GM23248 (cell line): ENCODE results near the gene TBC1D21. TPM values are rescaled to one million over a fixed set of nuclear protein-coding genes. Genes with fewer than 3 reads are reported as not detected.

Experiments
- DNase-seq: peaks from one replicate; pipeline ENCODE4 v3.0.0-alpha.2; 2015
- H2AFZ ChIP-seq: fragments of 200-600 bp; sonication (generic); 2 replicates; pipeline ENCODE4 v1.6.1; 2016; ENCODE audit warnings: antibody characterized with exemption
- H3F3A ChIP-seq: fragments of 200-600 bp; sonication (generic); 2 replicates; pipeline ENCODE4 v1.6.1; 2016; ENCODE audit warnings: mild to moderate bottlenecking, antibody characterized with exemption, mixed run types; ENCODE audit not compliant: insufficient read depth
- H3K27ac ChIP-seq: fragments of 200-600 bp; sonication (generic); 2 replicates; pipeline ENCODE4 v1.5.1; 2016; ENCODE audit warnings: mild to moderate bottlenecking
- H3K27me3 ChIP-seq: fragments of 200-600 bp; sonication (generic); replicated peaks from 2 replicates; pipeline ENCODE4 v1.6.1; 2016; ENCODE audit warnings: mild to moderate bottlenecking; ENCODE audit not compliant: insufficient read depth
- H3K36me3 ChIP-seq: fragments of 200-600 bp; sonication (generic); 2 replicates; pipeline ENCODE4 v1.6.1; 2016; ENCODE audit warnings: low read depth, mild to moderate bottlenecking
- H3K4me1 ChIP-seq: fragments of 200-600 bp; sonication (generic); 2 replicates; pipeline ENCODE4 v1.6.1; 2016; ENCODE audit warnings: mild to moderate bottlenecking; ENCODE audit not compliant: insufficient read depth
- H3K4me2 ChIP-seq: fragments of 200-600 bp; sonication (generic); one replicate; pipeline ENCODE4 v1.6.1; 2016; ENCODE audit warnings: mild to moderate bottlenecking; ENCODE audit not compliant: unreplicated experiment
- H3K4me3 ChIP-seq: fragments of 200-600 bp; sonication (generic); 2 replicates; pipeline ENCODE4 v1.5.1; 2016; ENCODE audit warnings: mild to moderate bottlenecking
- H3K79me2 ChIP-seq: fragments of 200-600 bp; sonication (generic); 2 replicates; pipeline ENCODE4 v1.6.1; 2016; ENCODE audit warnings: mild to moderate bottlenecking; ENCODE audit not compliant: insufficient read depth
- H3K9ac ChIP-seq: fragments of 200-600 bp; sonication (generic); 2 replicates; pipeline ENCODE4 v1.6.1; 2016; ENCODE audit warnings: mild to moderate bottlenecking
- H3K9me2 ChIP-seq: fragments of 200-600 bp; sonication (generic); 2 replicates; pipeline ENCODE4 v1.6.1; 2016; ENCODE audit warnings: mixed run types, mild to moderate bottlenecking, moderate library complexity; ENCODE audit not compliant: insufficient read depth
- H3K9me3 ChIP-seq: fragments of 200-600 bp; sonication (generic); one replicate; pipeline ENCODE4 v1.6.1; 2017; ENCODE audit warnings: low read depth
- H4K20me1 ChIP-seq: fragments of 200-600 bp; sonication (generic); 2 replicates; pipeline ENCODE4 v1.6.0; 2016; ENCODE audit not compliant: insufficient read depth
- EZH2 ChIP-seq: fragments of 200-600 bp; sonication (generic); IDR thresholded peaks from 2 replicates; pipeline ENCODE4 v1.6.1; 2018; ENCODE audit warnings: antibody characterized with exemption, mild to moderate bottlenecking; ENCODE audit not compliant: insufficient read depth, poor library complexity, severe bottlenecking
- EZH2phosphoT487 ChIP-seq: fragments of 200-600 bp; sonication (generic); IDR thresholded peaks from 2 replicates; pipeline ENCODE4 v1.6.1; 2018; ENCODE audit warnings: antibody characterized with exemption, moderate library complexity, mild to moderate bottlenecking, low read depth; ENCODE audit not compliant: insufficient read depth
- WGBS, 2 experiments: methylation state at CpG; one replicate each; pipeline ENCODE4 v1.1.6; 2015 to 2017; ENCODE audit warnings: low lambda C conversion rate in 2 of 2, low coverage in 1 of 2; ENCODE audit errors: missing lambda C conversion rate in 2 of 2; 5-methylcytosine and 5-hydroxymethylcytosine counted together
- in situ Hi-C: fragments of 300-500 bp; cut with MboI; formaldehyde crosslinking; loops from 2 replicates; pipeline ENCODE4 v1.15.0; 2020
- polyA plus RNA-seq: library from polyadenylated mRNA; unstranded; fragments of >200 nt; fragmentation: Nextera tagmentation; extraction: Ambion mirVana; gene quantifications from 2 replicates; pipeline ENCODE4 v1.2.1, GENCODE V29; 2016
- total RNA-seq: library from RNA; depleted of rRNA; stranded (reverse); fragments of >200 nt; shearing (Covaris generic); gene quantifications from 2 replicates; pipeline ENCODE4 v1.2.3, GENCODE V29; 2014

Gene TBC1D21
- total and polyA plus RNA-seq, 2 experiments from 2014 or later = not detected

- Histone ChIP-seq H3K9me2 (no peaks in the 10 kb centered on the region), H3F3A (no peaks in the 10 kb centered on the region), H4K20me1 (no peaks in the 10 kb centered on the region), H3K27me3 (peaks cover 39% of the 10 kb centered on the region), H3K9ac (no peak overlapping the region), H3K4me1 (no peaks in the 10 kb centered on the region), H2AFZ (no peak overlapping the region), H3K27ac (no peak overlapping the region), H3K36me3 (no peaks in the 10 kb centered on the region), H3K4me3 (no peak overlapping the region), H3K79me2 (no peaks in the 10 kb centered on the region), H3K9me3 (no peaks in the 10 kb centered on the region), H3K4me2 (no peak overlapping the region)
- 14 to 15% methylated on average over 4 of the region's 4 CpGs for WGBS, 2 experiments
- in situ Hi-C loops = no loop called here
- DNase-seq = no peak
- TF ChIP-seq EZH2phosphoT487 (no peak), EZH2 (no peak)
Observed at GRCh38 chr15:73854265-73854664, 19.1 kb upstream of the TBC1D21 start.

- H3K36me3 ChIP-seq = no peaks in the 10 kb centered on the region
- in situ Hi-C loops = no loop called here
- no peak overlapping the region for H3K27ac ChIP-seq
- no peaks in the 10 kb centered on the region for H3F3A ChIP-seq
- H3K4me3 ChIP-seq = no peak overlapping the region
- no peaks in the 10 kb centered on the region for H3K4me1 ChIP-seq
- no peaks in the 10 kb centered on the region for H4K20me1 ChIP-seq
- H3K9ac ChIP-seq = no peak overlapping the region
- no peaks in the 10 kb centered on the region for H3K9me2 ChIP-seq
- DNase-seq = no peak
- no peaks in the 10 kb centered on the region for H3K9me3 ChIP-seq
- no peak overlapping the region for H3K4me2 ChIP-seq
- no peaks in the 10 kb centered on the region for H3K79me2 ChIP-seq
- peaks cover 47% of the 10 kb centered on the region for H3K27me3 ChIP-seq
- TF ChIP-seq EZH2 = no peak
- TF ChIP-seq EZH2phosphoT487 = no peak
- no peak overlapping the region for H2AFZ ChIP-seq
- 42 to 47% methylated on average over 14 of the region's 14 CpGs for WGBS, 2 experiments
Observed at GRCh38 chr15:73856458-73857192, 16.7 kb upstream of the TBC1D21 start.

GRCh38 chr15:73857193-73857920, 16.0 kb upstream of the TBC1D21 start:
- Histone ChIP-seq H4K20me1 (no peaks in the 10 kb centered on the region), H3K4me3 (no peak overlapping the region), H3K4me2 (no peak overlapping the region), H3K27ac (no peak overlapping the region), H3K9me2 (no peaks in the 10 kb centered on the region), H3K9ac (no peak overlapping the region), H3F3A (no peaks in the 10 kb centered on the region), H2AFZ (no peak overlapping the region), H3K79me2 (no peaks in the 10 kb centered on the region), H3K4me1 (no peaks in the 10 kb centered on the region), H3K27me3 (peaks cover 54% of the 10 kb centered on the region), H3K36me3 (no peaks in the 10 kb centered on the region), H3K9me3 (no peaks in the 10 kb centered on the region)
- in situ Hi-C loops = no loop called here
- WGBS, 2 experiments = 23 to 29% methylated on average over 7 of the region's 7 CpGs
- DNase-seq = no peak
- TF ChIP-seq EZH2 (no peak), EZH2phosphoT487 (no peak)

GRCh38 chr15:73858062-73858461, 15.3 kb upstream of the TBC1D21 start:
- H3K9me3 ChIP-seq = no peaks in the 10 kb centered on the region
- H4K20me1 ChIP-seq = no peaks in the 10 kb centered on the region
- H3K9me2 ChIP-seq = no peaks in the 10 kb centered on the region
- 46 to 52% methylated on average over 6 of the region's 6 CpGs for WGBS, 2 experiments
- no peaks in the 10 kb centered on the region for H3F3A ChIP-seq
- no peak overlapping the region for H3K9ac ChIP-seq
- no peak overlapping the region for H3K4me2 ChIP-seq
- in situ Hi-C loops = no loop called here
- no peaks in the 10 kb centered on the region for H3K79me2 ChIP-seq
- no peak for DNase-seq
- H3K4me1 ChIP-seq = no peaks in the 10 kb centered on the region
- no peak overlapping the region for H3K27ac ChIP-seq
- H3K36me3 ChIP-seq = no peaks in the 10 kb centered on the region
- peaks cover 61% of the 10 kb centered on the region for H3K27me3 ChIP-seq
- H3K4me3 ChIP-seq = no peak overlapping the region
- TF ChIP-seq EZH2 = no peak
- TF ChIP-seq EZH2phosphoT487 = no peak
- H2AFZ ChIP-seq = no peak overlapping the region
